NCI-H345 treated with DMSO at 0.1 percent for 48 hours (cell line): ENCODE data around the gene ASPRV1.

Experiments used
- DNase-seq: peaks from one replicate; lab custom pipeline; 2025; ENCODE audit not compliant: unreplicated experiment; lab: John Stamatoyannopoulos, UW

The ASPRV1 gene

DNA sequence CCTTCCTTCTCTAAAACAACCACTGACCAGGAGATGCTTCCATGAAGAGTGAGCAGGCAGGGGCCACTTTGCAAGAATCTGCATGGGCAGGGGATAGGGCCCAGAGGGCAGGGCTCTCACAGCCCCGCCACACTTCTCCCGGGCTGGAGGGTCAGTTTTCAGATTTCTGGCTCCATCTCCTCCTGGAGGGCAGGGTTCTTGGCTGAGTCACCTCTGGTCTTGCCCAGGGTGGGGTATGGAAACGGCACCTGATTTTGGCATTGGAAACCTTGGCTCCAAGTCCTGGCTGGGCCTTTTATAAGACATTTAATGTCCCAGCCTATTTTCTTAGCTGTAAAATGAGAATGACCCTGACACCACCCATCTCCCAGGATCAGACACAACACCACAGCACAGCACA, 27.6 kb upstream of the ASPRV1 start:
- DNase-seq: no peak

DNA sequence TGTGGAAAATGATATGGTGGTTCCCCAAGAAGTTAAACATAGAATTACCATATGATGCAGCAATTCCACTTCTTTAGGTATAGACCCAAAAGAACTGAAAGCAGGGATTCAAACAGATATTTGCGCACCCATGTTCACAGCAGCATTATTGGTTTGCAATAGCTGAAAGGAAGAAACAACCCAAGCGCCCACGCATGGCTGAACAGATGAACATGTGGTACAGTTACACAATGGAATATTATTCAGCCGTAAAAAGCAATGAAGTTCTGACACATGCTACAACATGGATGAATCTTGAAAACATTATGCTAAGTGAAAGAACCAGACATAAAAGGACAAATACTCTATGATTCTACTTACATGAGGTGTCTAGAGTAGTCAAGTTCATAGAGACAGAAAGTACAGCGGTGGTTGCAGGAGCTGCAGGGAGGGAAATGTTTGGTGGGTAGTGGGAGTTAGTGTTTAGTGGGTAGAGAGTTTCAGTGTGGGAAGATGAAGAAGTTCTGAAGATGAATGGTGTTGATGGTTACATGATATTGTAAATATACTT, 26.7 kb upstream of the ASPRV1 start:
- no peak for DNase-seq

DNA sequence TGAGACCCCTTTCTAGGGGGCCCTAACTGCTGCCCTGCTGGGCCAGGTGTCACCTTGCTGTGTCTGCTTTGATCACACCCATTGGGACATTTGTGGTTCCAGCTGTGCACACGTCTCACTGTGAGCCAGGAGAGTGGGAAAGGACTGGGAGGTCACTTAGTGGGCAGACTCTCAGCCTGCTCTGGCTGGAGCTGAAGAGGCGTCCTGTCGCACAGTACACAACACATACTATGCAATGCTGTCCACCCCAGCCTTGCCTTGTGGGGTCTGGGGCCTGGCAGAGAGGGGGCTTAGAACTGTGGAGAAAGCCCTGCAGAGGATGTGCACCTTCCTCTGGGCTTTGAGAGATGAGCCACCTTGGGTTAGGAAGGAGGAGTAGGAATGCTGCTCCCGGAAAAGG, 25.3 kb upstream of the ASPRV1 start:
- DNase-seq: no peak

- DNase-seq: no peak
Observed at GRCh38 chr2:69985688-69986087, 24.3 kb upstream of the ASPRV1 start.

DNA sequence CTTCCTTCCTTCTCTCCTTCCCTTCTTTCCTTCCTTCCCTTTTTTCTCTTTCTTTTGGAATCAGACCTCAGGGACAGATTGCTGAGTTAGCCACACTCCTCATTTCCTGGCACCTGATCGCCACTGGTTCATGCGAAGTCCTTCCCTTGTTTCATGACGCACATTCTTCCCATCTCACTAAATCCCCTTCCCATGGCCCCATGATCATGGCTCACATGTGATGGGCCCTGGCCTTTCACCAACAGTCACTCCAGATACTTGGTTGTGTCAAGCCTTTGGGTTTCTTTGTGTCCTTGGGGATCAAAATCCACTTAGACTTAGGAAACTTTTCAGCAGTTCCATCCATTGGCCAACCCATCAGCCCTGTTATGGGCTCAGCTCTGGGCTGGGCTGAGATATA, 23.8 kb upstream of the ASPRV1 start:
- DNase-seq: no peak

GRCh38 chr2:69983392-69983966, 22.0 kb upstream of the ASPRV1 start:
- DNase-seq: no peak

DNA sequence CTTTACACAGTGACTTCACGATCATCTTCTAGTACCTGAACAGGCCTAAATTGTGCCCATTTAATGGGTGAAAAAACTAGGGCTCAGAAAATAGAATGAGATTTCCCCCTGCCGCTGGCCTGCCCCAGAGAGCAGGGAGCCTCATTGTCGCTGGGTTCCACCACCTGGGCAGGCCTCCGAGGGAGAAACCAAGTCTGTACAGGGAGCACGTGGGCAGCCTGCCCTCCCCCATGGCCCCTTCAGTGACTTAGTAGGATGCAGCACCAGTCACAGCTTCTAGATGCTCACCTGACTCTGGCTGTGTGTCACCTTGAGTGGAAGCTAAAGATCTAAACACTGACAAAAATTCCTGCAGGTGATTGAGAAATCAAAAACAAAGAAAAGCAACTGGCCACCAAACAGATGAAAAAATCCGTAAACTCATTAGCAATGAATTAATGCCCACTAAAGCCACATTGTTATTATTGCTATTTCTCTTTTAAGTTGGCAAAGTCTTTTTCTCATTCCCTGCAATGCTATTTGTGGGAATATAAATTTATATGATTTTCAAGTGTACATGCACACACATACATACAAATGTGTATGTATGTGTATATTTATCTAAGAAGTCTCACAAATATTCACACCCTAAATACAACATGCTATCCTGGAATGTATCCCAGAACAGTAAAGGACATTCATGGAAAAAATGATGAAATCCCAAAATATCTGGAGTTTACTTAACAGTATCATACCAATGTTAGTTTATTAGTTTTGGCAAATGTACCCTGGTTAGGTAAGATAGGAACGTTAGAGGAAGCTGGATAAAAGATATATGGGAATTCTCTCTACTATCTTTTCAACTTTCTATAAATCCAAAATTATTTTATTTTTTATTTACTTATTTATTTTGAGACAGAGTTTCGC, 18.7 kb upstream of the ASPRV1 start:
- no peak for DNase-seq

GRCh38 chr2:69977906-69978482, 16.6 kb upstream of the ASPRV1 start:
- DNase-seq: no peak

GRCh38 chr2:69977186-69977585, 15.8 kb upstream of the ASPRV1 start:
- no peak for DNase-seq

DNA sequence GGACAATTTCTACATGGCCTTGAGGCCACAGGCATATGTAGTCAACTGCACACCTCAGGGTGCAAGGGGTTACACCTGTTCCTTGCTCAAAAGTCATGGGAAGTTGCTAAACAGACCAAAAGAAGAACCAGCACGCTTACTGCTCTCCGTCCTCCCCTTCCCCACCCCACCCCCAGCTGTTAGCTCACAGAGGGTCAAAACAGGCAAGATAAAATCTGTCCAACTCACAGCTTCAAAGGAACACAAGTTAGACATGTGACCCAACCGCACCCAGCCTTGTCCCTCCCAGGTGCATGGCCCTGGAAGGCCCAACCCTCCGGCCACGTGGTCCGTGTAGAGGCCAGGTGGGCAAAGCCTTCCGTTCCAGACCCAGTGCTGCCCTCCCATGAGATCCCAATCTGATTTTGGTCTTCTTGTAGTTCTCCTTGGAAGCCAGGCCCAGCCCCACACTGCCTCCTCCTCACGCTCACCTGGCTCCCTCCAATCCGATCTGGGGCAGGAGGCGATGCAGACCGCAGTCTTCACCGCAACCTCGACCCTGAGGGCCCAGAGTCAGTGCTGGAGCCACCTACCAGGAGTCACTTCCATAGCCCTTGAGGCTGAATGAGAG, 14.5 kb upstream of the ASPRV1 start:
- no peak for DNase-seq

DNA sequence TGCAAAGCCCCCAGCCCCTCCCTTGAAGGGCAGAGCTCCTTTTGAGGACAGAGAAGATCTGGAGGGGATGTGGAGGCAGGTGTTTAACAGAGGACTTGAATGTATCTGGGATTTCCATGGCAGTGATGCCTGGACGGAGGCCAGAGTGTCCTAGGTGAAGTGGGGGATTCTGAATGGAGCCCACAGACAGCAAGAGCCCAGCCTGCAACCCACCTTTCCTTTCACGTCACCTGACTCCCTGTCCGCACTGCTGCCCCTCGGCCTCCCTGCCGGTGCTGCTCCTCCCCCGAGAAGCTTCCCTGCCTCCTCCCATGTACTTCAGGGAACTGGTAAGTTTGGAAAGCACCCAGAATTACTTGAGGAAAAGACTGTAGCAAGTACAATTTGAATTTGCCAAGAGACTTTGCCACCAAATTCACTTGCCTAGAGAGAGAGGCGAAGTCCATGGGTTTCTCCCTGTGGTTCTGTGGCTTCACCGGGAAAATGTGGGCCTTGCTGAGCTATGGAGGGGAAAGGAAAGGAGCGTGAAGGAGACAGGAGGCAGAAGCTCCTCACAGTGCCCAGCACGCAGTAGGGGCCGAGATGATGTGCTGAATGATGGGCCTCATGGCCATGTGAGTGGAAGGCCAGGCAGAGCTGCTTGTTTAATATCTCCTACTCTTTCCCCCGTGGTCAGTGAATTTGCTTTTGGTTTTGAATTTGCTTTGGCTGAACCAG, 13.9 kb upstream of the ASPRV1 start:
- no peak for DNase-seq

- no peak for DNase-seq
Observed at GRCh38 chr2:69973335-69973735, 11.9 kb upstream of the ASPRV1 start.

DNA sequence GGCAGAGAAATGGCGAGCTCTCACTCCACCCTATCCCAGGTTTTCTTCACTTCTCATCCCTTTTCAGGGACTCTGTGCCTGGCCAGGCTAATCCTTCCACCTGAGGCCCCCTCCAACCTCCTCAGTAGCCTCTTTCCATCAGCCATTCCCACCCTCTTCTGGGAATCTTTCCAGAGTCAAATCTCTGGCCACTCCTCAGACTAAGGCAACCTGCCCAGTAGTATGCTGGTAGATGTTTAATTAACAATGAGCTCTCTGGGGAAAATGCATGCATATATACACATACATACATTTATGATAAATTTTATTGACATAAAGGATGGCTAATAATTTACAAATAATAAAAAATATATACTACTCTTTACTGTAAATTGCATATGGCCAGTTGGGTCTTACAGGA, 11.4 kb upstream of the ASPRV1 start:
- DNase-seq: no peak

GRCh38 chr2:69969991-69970390, 8.6 kb upstream of the ASPRV1 start:
- DNase-seq: no peak

DNA sequence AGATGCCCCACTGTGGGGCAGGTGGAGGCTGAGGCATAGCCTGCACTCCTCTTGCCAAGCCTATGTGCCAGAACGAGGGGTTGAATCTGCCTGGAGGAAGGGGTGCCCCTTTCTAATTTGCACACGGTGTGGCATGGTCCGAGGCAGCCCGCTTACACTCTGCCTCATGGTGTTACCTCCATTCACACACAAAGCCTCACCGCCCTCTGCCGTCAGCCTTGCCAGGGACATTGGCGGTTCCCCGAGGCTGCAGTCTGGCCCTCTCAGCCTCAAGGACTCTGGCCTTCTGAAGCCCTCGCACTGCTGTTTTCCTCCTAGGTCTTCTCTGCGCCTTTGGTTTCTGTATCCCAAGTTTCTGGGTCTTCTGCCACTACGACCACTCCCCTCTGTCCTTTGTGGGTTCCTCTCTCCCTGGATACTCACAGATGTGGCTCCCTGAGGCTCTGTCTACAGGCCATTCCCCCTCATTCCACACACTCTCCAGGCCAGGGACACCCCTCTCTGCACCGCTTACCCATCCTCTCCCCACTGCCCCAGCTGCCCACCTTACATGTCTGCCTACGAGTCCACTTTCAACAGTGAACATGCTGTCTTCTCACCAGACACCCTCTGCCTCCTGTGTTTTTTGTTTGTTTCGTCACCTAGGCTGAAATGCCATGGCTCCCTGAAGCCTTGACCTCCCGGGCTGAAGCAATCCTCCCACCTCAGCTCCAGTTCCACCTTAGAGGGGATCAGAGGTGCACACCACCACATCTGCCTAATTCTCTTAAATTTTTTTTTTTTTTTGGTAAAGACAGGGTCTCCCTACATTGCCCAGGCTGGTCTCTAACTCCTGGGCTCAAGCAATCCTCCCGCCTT, 7.9 kb upstream of the ASPRV1 start:
- no peak for DNase-seq

- DNase-seq: no peak
Observed at GRCh38 chr2:69968609-69969008, 7.2 kb upstream of the ASPRV1 start.

DNA sequence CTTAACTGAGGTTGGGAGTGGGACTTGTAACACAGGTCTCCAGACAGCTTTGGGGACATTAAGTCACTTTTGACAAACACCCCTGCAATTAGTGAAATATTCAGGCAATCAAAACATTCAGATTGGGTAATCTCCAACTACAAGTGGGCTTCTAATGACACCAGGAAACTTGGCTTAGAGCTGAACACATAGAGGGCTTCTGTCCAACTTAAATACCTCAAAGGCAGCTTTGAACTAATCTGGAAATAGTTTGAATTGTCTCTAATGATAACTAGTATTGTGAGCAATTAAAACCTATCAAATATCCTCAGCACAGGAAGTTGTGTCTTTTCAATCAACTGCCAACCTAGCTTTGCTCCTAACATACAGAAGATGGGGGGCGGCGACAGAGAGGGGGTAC, 5.1 kb upstream of the ASPRV1 start:
- no peak for DNase-seq

- DNase-seq: no peak
Observed at GRCh38 chr2:69965756-69966445, 4.5 kb upstream of the ASPRV1 start.

GRCh38 chr2:69964353-69964841, 3.0 kb upstream of the ASPRV1 start:
- no peak for DNase-seq
